Measurements from ENCODE around the gene GAB2. TPM values are rescaled to one million over a fixed set of nuclear protein-coding genes. Genes with fewer than 3 reads are reported as not detected.

GAB2 gene
- total RNA-seq, 1 experiment from 2014 or later, result 3.3 TPM

GRCh38 chr11:78265326-78265725, 152.3 kb downstream of the GAB2 start:
- H3T11ph ChIP-seq (ENCODE audit: low read length), result no peak overlapping the region
- H4K91ac ChIP-seq (ENCODE audit: insufficient read length, low read depth, low read length), result no peak overlapping the region
- no peaks in the 10 kb centered on the region; a peak in 1 of 7 replicates for H3K36me3 Mint-ChIP-seq (ENCODE audit: insufficient read depth in 1 of 3, low read depth in 3 of 3)
- TF ChIP-seq, protein P1, sequence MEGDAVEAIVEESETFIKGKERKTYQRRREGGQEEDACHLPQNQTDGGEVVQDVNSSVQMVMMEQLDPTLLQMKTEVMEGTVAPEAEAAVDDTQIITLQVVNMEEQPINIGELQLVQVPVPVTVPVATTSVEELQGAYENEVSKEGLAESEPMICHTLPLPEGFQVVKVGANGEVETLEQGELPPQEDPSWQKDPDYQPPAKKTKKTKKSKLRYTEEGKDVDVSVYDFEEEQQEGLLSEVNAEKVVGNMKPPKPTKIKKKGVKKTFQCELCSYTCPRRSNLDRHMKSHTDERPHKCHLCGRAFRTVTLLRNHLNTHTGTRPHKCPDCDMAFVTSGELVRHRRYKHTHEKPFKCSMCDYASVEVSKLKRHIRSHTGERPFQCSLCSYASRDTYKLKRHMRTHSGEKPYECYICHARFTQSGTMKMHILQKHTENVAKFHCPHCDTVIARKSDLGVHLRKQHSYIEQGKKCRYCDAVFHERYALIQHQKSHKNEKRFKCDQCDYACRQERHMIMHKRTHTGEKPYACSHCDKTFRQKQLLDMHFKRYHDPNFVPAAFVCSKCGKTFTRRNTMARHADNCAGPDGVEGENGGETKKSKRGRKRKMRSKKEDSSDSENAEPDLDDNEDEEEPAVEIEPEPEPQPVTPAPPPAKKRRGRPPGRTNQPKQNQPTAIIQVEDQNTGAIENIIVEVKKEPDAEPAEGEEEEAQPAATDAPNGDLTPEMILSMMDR (conservative IDR thresholded peaks at IDR 0.05), result no peak
- H3K9me3 ChIP-seq (ENCODE audit: control insufficient read depth, low read depth, low read length), result no peaks in the 10 kb centered on the region
- peaks cover 2% of the 10 kb centered on the region; the same call in 1 of the 2 replicates for H3K4me1 ChIP-seq (ENCODE audit: insufficient read depth, low read length)
- H3K4me1 Mint-ChIP-seq, result peaks cover 10 to 18% of the 10 kb centered on the region in 2 experiments
- H3K56ac ChIP-seq (ENCODE audit: insufficient read length, low read depth, low read length), result no peak overlapping the region
- H3K27me3 Mint-ChIP-seq (ENCODE audit: low read depth), result no peaks in the 10 kb centered on the region
- no peak overlapping the region for H2BK5ac ChIP-seq (ENCODE audit: insufficient read length, low read length)
- no peaks in the 10 kb centered on the region for H3K79me2 ChIP-seq (ENCODE audit: insufficient read depth, low read length)
- no peaks in the 10 kb centered on the region for H4K20me1 ChIP-seq (ENCODE audit: control insufficient read depth, insufficient read depth, insufficient read length)
- H2BK15ac ChIP-seq (ENCODE audit: low read depth, low read length), result no peak overlapping the region
- H4K8ac ChIP-seq (replicated peaks; ENCODE audit: insufficient read length, low read depth, low read length), result no peak overlapping the region
- no peak overlapping the region for H3K27ac ChIP-seq (ENCODE audit: insufficient read length, low read depth, low read length)
- no peak overlapping the region for H3K9ac ChIP-seq (ENCODE audit: extremely low read depth, insufficient read length, low read length)
- H3K27me3 ChIP-seq (ENCODE audit: insufficient read depth, low read length), result no peaks in the 10 kb centered on the region
- no peak overlapping the region for H4K5ac ChIP-seq (ENCODE audit: insufficient read length, low read depth, low read length)
- WGBS (ENCODE audit: extremely low coverage, insufficient read length, low lambda C conversion rate), result no CpG with 5 or more reads among the region's 3 CpGs
- H2AFZ ChIP-seq (ENCODE audit: low read length), result no peak overlapping the region
- H3K14ac ChIP-seq (ENCODE audit: insufficient read depth, low read length), result no peak overlapping the region
- H2BK120ac ChIP-seq (ENCODE audit: low read depth, low read length, poor library complexity, severe bottlenecking), result no peak overlapping the region
- H3K18ac ChIP-seq (ENCODE audit: insufficient read length, low read depth, low read length), result no peak overlapping the region
- H2AK5ac ChIP-seq (ENCODE audit: insufficient read length, low read length), result no peak overlapping the region
- no peak overlapping the region for H3K4me2 ChIP-seq (ENCODE audit: insufficient read depth, insufficient read length, low read length)
- no peak overlapping the region for H2BK20ac ChIP-seq (ENCODE audit: low read depth, low read length, poor library complexity, severe bottlenecking)
- no peak overlapping the region for H3K27ac Mint-ChIP-seq
- no peaks in the 10 kb centered on the region for H3K9me3 Mint-ChIP-seq
- H3K23me2 ChIP-seq (ENCODE audit: insufficient read length, low read depth, low read length, poor library complexity, severe bottlenecking), result no peaks in the 10 kb centered on the region
- no peak for DNase-seq
- no peak overlapping the region for H3K4ac ChIP-seq (ENCODE audit: low read depth, low read length)
- H2BK12ac ChIP-seq (ENCODE audit: insufficient read length, low read depth, low read length), result no peak overlapping the region
- no peaks in the 10 kb centered on the region for H3K79me1 ChIP-seq (ENCODE audit: insufficient read depth, low read depth, low read length, poor library complexity, severe bottlenecking)
- H3K23ac ChIP-seq (ENCODE audit: insufficient read length, low read depth, low read length), result no peak overlapping the region
- H3K4me3 Mint-ChIP-seq, result no peak overlapping the region

All from H9 (cell line).